Measurements from ENCODE around the gene RSPH10B2. TPM values are rescaled to one million over a fixed set of nuclear protein-coding genes. Genes with fewer than 3 reads are reported as not detected.
"Not testable (repeated sequence)": the region's sequence is repeated elsewhere in the genome, so short reads cannot be mapped to it uniquely, and the experiment has no call there.

The RSPH10B2 gene
- total RNA-seq (2022) = not detected in 2 replicates
- Bru-seq, nascent RNA = percentile 9 among the genes with signal in this experiment
- BruChase-seq, experiment 1, labeled RNA remaining after a 6-hour chase = percentile 25 among the genes with signal in this experiment
- BruChase-seq, experiment 2, labeled RNA remaining after a 2-hour chase = percentile 18 among the genes with signal in this experiment
- long read RNA-seq = 0 reads

DNA sequence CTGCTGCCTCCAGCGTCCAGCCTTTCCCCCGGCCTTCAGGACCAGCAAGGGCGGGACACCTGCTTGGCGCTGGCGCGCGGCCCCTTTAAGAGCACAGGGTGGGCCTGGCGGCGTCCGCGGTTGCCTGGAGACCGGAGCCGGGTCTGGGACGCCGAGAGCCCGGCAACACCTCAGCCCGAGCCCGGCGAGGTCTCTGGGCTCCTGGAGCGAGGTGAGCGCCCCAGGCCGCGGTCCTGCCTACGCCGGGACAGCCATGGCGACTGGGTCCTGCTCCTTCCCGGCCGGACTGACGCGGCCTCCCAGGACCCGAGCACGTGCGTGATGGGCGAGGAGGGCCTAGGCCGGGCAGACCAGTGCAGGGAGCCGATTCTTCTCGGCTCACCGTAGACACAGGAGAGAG is at the start of gene RSPH10B2:
TSS of gene RSPH10B2 (plus strand) at position 140 of the 400 bp plus-strand sequence. CDS start 3,575 bp downstream, outside the sequence.
- H3K9me3 Mint-ChIP-seq (ENCODE audit: unreplicated experiment); H3K36me3 Mint-ChIP-seq (ENCODE audit: insufficient read depth, unreplicated experiment); H3K4me3 Mint-ChIP-seq (ENCODE audit: unreplicated experiment); DNase-seq (ENCODE audit: unreplicated experiment); BruUV-seq (replicated peaks); CTCF ChIA-PET; POLR2A ChIA-PET; H3K27ac Mint-ChIP-seq (ENCODE audit: low read depth, unreplicated experiment); H3K4me1 Mint-ChIP-seq (ENCODE audit: insufficient read depth, unreplicated experiment); intact Hi-C loops (cut with micrococcal nuclease); H3K27me3 Mint-ChIP-seq (ENCODE audit: insufficient read depth, unreplicated experiment): not testable (repeated sequence)

DNA sequence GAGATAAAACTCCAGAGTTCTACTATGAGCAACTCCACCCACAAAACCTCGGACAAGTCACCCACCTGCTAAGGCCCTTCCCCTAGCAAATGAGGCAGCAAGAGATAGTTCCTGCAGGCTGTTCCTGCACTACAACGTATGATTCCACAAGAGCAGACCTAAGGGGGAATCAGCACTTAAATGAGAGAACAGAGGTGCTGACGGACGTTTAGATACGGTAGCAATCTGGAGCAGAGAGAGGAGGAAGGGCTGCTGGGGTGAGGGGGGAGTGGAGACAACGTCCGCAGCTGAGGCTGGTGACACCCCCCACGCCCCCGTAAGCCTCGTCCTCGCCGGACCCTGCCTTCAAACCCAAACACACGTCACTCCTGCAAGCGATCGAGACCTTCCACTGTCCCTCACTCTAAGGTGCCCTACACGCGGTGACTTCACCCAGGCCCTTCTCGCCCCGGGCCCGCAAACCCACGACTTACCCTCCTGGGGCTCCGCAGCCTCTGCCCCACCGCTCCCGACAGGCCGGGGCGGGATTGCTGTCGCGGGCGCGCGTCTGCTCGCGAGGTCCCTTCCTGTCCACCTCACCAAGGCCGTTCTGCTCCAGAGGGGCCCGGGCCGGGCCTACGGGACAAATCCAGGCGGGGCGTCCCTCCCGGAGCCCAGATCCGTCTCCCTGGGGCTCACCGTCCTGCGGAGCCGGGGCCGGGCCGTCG is 47.8 kb upstream of the RSPH10B2 start:
- POLR2A ChIA-PET = interaction anchor here (1.2 kb wide), 1 partner anchor 13 kb away, joined by 3 read pairs; no protein-coding TSS in a partner anchor
- H3K27me3 Mint-ChIP-seq (ENCODE audit: insufficient read depth, unreplicated experiment) = no peaks in the 10 kb centered on the region
- peak overlapping the region; percentile 94 for H3K27ac Mint-ChIP-seq (ENCODE audit: low read depth, unreplicated experiment)
- TF ChIP-seq, protein P1, sequence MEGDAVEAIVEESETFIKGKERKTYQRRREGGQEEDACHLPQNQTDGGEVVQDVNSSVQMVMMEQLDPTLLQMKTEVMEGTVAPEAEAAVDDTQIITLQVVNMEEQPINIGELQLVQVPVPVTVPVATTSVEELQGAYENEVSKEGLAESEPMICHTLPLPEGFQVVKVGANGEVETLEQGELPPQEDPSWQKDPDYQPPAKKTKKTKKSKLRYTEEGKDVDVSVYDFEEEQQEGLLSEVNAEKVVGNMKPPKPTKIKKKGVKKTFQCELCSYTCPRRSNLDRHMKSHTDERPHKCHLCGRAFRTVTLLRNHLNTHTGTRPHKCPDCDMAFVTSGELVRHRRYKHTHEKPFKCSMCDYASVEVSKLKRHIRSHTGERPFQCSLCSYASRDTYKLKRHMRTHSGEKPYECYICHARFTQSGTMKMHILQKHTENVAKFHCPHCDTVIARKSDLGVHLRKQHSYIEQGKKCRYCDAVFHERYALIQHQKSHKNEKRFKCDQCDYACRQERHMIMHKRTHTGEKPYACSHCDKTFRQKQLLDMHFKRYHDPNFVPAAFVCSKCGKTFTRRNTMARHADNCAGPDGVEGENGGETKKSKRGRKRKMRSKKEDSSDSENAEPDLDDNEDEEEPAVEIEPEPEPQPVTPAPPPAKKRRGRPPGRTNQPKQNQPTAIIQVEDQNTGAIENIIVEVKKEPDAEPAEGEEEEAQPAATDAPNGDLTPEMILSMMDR (IDR thresholded peaks at IDR 0.05; ENCODE audit: unreplicated experiment) = no peak
- CTCF ChIA-PET = no interaction called here
- peak; percentile 13 for DNase-seq (ENCODE audit: unreplicated experiment)
- TSS peak; percentile 30 for BruUV-seq (replicated peaks)
- H3K9me3 Mint-ChIP-seq (ENCODE audit: unreplicated experiment) = peaks cover 28% of the 10 kb centered on the region
- no peaks in the 10 kb centered on the region for H3K36me3 Mint-ChIP-seq (ENCODE audit: insufficient read depth, unreplicated experiment)
- H3K4me1 Mint-ChIP-seq (ENCODE audit: insufficient read depth, unreplicated experiment) = peaks cover 17% of the 10 kb centered on the region
- H3K4me3 Mint-ChIP-seq (ENCODE audit: unreplicated experiment) = peak overlapping the region; percentile 96
- intact Hi-C loops (cut with micrococcal nuclease) = loop anchor here (2.0 kb wide), 1 partner anchor 23 kb away; no protein-coding TSS in a partner anchor

DNA sequence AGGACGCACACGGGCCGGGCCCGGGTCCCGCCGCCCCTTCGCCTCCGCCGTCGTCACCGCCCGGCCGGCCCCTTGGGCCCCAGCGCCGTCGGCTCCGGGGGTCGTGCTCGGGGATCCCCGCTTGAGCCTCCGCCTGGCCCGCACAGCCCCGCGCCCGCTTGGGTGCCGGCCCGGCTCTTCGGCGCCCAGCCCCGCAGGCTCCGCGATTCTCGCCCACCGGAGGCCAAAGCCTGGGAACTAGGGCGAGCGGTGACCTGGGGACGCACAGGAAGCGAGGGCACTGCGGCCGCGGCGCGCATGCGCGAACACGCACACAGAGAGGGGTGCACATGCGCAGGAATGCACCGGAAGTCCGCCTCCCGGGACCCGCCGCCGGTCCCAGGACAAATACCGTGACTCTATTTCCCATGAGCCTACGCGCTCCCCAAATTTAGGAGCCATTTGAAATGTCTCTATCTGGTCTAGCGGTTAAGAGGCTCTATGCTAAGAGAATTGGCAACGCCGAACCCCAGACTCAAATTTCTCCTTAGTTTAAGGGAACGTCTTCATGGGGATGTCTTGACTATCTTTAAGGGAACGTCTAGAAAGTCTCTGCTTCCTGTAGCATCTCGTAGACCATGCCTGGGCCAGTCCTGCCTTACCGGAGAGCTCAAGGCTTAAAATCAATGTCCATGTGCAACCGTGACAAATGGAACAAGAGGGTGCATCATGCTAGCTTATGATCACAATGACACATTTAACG is 47.1 kb upstream of the RSPH10B2 start, which contains the start of gene ZNF12:
TSS of gene ZNF12 (minus strand) at position 282 of the 742 bp plus-strand sequence. CDS start 1,774 bp downstream, outside the sequence.
- Mint-ChIP-seq H3K27ac (ENCODE audit: low read depth, unreplicated experiment) (peak within 1 kb of the TSS; percentile 94), H3K27me3 (ENCODE audit: insufficient read depth, unreplicated experiment) (no peaks in the 10 kb centered on the region), H3K9me3 (ENCODE audit: unreplicated experiment) (peaks cover 21% of the 10 kb centered on the region), H3K36me3 (ENCODE audit: insufficient read depth, unreplicated experiment) (no peaks in the 10 kb centered on the region), H3K4me3 (ENCODE audit: unreplicated experiment) (peak within 1 kb of the TSS; percentile 96), H3K4me1 (ENCODE audit: insufficient read depth, unreplicated experiment) (peaks cover 17% of the 10 kb centered on the region)
- TF ChIP-seq, protein P1 (IDR thresholded peaks at IDR 0.05; ENCODE audit: unreplicated experiment) = no peak
- peak; percentile 92 for DNase-seq (ENCODE audit: unreplicated experiment)
- intact Hi-C loops (cut with micrococcal nuclease) = loop anchor here (2.0 kb wide), 1 partner anchor 22 kb away; no protein-coding TSS in a partner anchor
- ChIA-PET CTCF (interaction anchor here (0.5 kb wide), 1 partner anchor 8 kb away, joined by 3 read pairs; no protein-coding TSS in a partner anchor), POLR2A (interaction anchor here (0.7 to 1.2 kb wide), 3 partner anchors 13 to 22 kb away, joined by 3 to 9 read pairs (median 4); no protein-coding TSS in a partner anchor)
- BruUV-seq (replicated peaks) = no TSS peak

DNA sequence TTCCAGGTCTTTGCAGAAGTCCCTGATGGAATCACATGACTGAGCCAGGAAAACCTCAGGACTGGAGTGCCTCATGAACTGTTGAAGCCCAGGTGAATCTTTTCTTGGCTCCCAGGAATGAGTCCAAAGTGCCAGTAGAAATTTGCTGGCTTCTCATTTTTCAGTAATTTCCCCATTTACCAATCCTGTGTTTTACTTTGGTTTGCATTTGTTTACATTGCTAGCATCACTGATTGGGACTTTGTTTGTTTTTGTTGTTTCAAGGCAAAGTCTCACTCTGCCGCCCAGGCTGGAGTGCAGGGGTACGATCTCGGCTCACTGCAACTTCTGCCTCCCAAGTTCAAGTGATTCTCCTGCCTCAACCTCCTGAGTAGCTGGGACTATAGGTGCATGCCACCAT is 45.6 kb upstream of the RSPH10B2 start:
- Mint-ChIP-seq H3K27ac (ENCODE audit: low read depth, unreplicated experiment) (no peak overlapping the region), H3K36me3 (ENCODE audit: insufficient read depth, unreplicated experiment) (no peaks in the 10 kb centered on the region), H3K9me3 (ENCODE audit: unreplicated experiment) (peaks cover 6% of the 10 kb centered on the region), H3K4me1 (ENCODE audit: insufficient read depth, unreplicated experiment) (peaks cover 11% of the 10 kb centered on the region), H3K4me3 (ENCODE audit: unreplicated experiment) (no peak overlapping the region), H3K27me3 (ENCODE audit: insufficient read depth, unreplicated experiment) (no peaks in the 10 kb centered on the region)
- CTCF ChIA-PET = no interaction called here
- intact Hi-C loops (cut with micrococcal nuclease) = no loop called here
- BruUV-seq (replicated peaks) = no TSS peak
- TF ChIP-seq, protein P1 (IDR thresholded peaks at IDR 0.05; ENCODE audit: unreplicated experiment) = no peak
- DNase-seq (ENCODE audit: unreplicated experiment) = no peak
- POLR2A ChIA-PET = no interaction called here

All from MCF 10A (cell line).